ENCODE measurements around the gene FOXL3. TPM values are rescaled to one million over a fixed set of nuclear protein-coding genes. Genes with fewer than 3 reads are reported as not detected.
A peak's percentile ranks its signal among the peaks of the same experiment; 100 is the strongest.

Gene FOXL3
- total RNA-seq, 6 experiments from 2014 or later: not detected

DNA sequence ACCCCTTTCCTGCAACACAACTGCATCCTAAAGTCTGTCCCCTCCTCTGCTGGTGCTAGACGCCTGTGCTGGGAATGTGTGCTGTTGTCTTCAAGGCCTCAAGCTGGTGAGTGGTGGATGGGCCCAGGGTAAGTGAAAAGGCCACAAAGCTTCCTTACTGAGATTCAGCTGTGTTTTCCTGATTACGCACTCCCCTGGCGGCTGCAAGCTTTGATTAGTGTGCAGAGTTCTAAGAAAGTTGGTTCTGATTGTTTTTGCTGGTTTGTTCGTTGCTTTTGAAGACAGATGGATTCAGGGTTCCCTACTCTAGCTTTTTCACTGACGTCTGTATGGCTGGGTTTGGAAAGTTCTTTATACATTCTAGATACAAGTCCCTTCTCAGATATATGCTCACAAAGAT, 11.9 kb upstream of the FOXL3 start:
- ATAC-seq: no peak
- TF ChIP-seq, protein P1, sequence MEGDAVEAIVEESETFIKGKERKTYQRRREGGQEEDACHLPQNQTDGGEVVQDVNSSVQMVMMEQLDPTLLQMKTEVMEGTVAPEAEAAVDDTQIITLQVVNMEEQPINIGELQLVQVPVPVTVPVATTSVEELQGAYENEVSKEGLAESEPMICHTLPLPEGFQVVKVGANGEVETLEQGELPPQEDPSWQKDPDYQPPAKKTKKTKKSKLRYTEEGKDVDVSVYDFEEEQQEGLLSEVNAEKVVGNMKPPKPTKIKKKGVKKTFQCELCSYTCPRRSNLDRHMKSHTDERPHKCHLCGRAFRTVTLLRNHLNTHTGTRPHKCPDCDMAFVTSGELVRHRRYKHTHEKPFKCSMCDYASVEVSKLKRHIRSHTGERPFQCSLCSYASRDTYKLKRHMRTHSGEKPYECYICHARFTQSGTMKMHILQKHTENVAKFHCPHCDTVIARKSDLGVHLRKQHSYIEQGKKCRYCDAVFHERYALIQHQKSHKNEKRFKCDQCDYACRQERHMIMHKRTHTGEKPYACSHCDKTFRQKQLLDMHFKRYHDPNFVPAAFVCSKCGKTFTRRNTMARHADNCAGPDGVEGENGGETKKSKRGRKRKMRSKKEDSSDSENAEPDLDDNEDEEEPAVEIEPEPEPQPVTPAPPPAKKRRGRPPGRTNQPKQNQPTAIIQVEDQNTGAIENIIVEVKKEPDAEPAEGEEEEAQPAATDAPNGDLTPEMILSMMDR (IDR thresholded peaks at IDR 0.05): no peak
- TF ChIP-seq POLR2A (IDR thresholded peaks at IDR 0.05): no peak
- H3K4me1 ChIP-seq: no peaks in the 10 kb centered on the region
- no peaks in the 10 kb centered on the region for H3K9me3 ChIP-seq
- no peak overlapping the region for H3K27ac ChIP-seq
- DNase-seq: peak in 1 of 3 donors; percentile 16
- no peaks in the 10 kb centered on the region for H3K27me3 ChIP-seq
- intact Hi-C loops (cut with DNase I): no loop called here
- 88% methylated on average over 4 of the region's 5 CpGs for WGBS (ENCODE audit: insufficient coverage, low coverage, low lambda C conversion rate, missing lambda C conversion rate)
- no peaks in the 10 kb centered on the region for H3K36me3 ChIP-seq
- no peak overlapping the region for H3K4me3 ChIP-seq

DNA sequence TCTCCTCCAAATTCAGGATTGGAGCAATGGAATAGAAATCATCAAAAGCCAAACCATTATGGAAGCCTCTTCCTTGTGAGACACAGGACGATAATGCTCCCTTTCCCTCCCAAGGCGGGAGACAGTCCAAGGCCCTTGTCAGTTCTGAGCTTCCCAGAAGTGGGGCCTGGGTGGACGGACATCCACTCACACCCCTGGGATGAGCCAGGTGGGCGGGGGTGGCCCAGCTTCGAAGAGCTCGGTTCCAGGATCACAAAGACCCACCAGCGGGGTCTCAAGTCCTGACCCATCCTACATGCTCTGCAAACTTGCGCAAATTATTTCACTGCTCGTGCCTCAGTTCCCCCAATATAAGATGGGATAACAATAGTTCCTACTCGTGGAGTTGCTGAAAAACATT, 10.1 kb upstream of the FOXL3 start:
- Histone ChIP-seq H3K36me3 (no peaks in the 10 kb centered on the region), H3K4me3 (no peak overlapping the region), H3K4me1 (no peaks in the 10 kb centered on the region), H3K27me3 (no peaks in the 10 kb centered on the region), H3K27ac (no peak overlapping the region), H3K9me3 (no peaks in the 10 kb centered on the region)
- intact Hi-C loops (cut with DNase I): no loop called here
- DNase-seq (peak in 1 of 3 donors; percentile 29), ATAC-seq (peak in 1 of 4 donors; percentile 27)
- TF ChIP-seq, protein P1 (IDR thresholded peaks at IDR 0.05): no peak
- no peak for TF ChIP-seq POLR2A (IDR thresholded peaks at IDR 0.05)
- 45% methylated on average over 4 of the region's 10 CpGs for WGBS (ENCODE audit: insufficient coverage, low coverage, low lambda C conversion rate, missing lambda C conversion rate)

DNA sequence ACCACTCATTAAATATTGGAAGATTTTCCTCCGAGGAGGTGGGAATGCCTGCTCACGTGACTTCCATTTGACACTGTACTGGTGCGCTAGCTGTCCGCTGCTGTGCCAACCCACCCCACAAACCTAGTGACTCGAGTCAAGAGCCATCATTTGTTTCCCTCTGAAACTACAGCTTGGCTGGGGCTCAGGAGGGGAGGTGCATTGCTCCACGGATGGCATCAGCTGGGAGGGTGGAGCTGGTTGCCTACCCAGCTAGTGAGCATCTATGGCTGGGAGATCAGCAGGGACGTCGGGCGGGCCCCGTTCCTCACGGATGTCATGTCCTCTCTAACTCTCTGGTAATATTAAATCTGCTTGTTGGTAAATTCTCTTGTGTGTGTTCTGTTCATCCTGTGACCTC, 9.5 kb upstream of the FOXL3 start:
- no peaks in the 10 kb centered on the region for H3K27me3 ChIP-seq
- intact Hi-C loops (cut with DNase I): no loop called here
- no peaks in the 10 kb centered on the region for H3K36me3 ChIP-seq
- no peaks in the 10 kb centered on the region for H3K4me1 ChIP-seq
- H3K4me3 ChIP-seq: no peak overlapping the region
- ATAC-seq (no peak), DNase-seq (peak in 1 of 3 donors; percentile 33)
- H3K27ac ChIP-seq: no peak overlapping the region
- WGBS (ENCODE audit: insufficient coverage, low coverage, low lambda C conversion rate, missing lambda C conversion rate): 83% methylated on average over 3 of the region's 11 CpGs
- no peaks in the 10 kb centered on the region for H3K9me3 ChIP-seq
- TF ChIP-seq, protein P1 (IDR thresholded peaks at IDR 0.05): no peak
- no peak for TF ChIP-seq POLR2A (IDR thresholded peaks at IDR 0.05)

DNA sequence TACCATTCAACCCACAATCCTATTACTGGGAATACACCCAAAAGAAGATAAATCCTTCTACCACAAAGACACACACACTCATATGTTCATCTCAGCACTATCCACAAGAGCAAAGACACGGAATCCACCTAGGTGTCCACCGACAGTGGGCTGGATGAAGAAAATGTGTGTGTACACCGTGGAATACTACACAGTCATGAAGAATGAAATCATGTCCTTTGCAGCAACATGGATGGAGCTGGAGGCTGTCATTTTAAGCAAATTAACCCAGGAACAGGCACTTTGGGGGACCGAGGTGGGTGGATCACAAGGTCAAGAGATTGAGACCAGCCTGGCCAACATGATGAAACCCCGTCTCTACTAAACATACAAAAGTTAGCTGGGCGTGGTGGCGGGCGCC, 8.3 kb upstream of the FOXL3 start:
- no peak for ATAC-seq
- Histone ChIP-seq H3K36me3 (no peaks in the 10 kb centered on the region), H3K27me3 (no peaks in the 10 kb centered on the region), H3K4me1 (no peaks in the 10 kb centered on the region), H3K9me3 (no peaks in the 10 kb centered on the region), H3K4me3 (no peak overlapping the region), H3K27ac (no peak overlapping the region)
- DNase-seq: no peak
- WGBS (ENCODE audit: insufficient coverage, low coverage, low lambda C conversion rate, missing lambda C conversion rate): 97% methylated on average over 5 of the region's 8 CpGs
- TF ChIP-seq POLR2A (IDR thresholded peaks at IDR 0.05): no peak
- TF ChIP-seq, protein P1 (IDR thresholded peaks at IDR 0.05): no peak
- intact Hi-C loops (cut with DNase I): no loop called here

DNA sequence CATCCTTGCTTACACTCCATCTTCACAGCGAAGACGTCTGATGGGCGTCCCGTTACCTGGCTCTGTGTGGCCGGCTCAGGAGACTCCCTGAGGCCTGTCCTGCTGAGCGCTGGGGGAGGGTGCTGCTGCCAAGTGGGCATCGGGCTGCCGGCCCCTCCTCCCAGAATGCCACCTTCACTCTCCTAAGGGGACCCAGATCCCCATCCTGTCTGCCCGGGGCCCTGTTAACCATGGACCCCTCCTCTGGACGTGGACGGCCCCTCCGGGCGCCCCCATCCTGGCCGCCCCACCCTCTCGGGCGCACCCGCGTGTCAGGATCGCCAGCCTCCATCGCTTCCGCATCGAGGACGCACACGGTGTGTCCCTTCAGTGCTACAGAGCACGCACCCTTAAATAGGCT, 7.3 kb upstream of the FOXL3 start:
- peak in 1 of 3 donors; percentile 45 for DNase-seq

More for the DNA sequence above, 7.3 kb upstream of the FOXL3 start:
- no peaks in the 10 kb centered on the region for H3K27me3 ChIP-seq
- ATAC-seq: no peak
- no peaks in the 10 kb centered on the region for H3K9me3 ChIP-seq
- TF ChIP-seq POLR2A (IDR thresholded peaks at IDR 0.05): no peak
- TF ChIP-seq, protein P1 (IDR thresholded peaks at IDR 0.05): no peak
- no peak overlapping the region for H3K27ac ChIP-seq
- H3K36me3 ChIP-seq: no peaks in the 10 kb centered on the region
- intact Hi-C loops (cut with DNase I): no loop called here
- no peak overlapping the region for H3K4me3 ChIP-seq
- 86% methylated on average over 10 of the region's 25 CpGs for WGBS (ENCODE audit: insufficient coverage, low coverage, low lambda C conversion rate, missing lambda C conversion rate)
- no peaks in the 10 kb centered on the region for H3K4me1 ChIP-seq

All from right lobe of liver (tissue), 6 donors.